GM12892 (cell line): ENCODE results near the gene DEAF1.

Experiments used
- DNase-seq: peaks from one replicate; pipeline ENCODE4 v3.0.0; 2011; ENCODE audit not compliant: insufficient read length
- FAIRE-seq: peaks from 2 replicates; lab custom pipeline; 2011; peaks lifted over from hg19 to GRCh38; lab: Jason Lieb, UNC
- POLR2A ChIP-seq: IDR thresholded peaks from 2 replicates; pipeline ENCODE4 v1.6.1; 2011; ENCODE audit warnings: low read depth, low read length, control low read depth
- POLR2AphosphoS5 ChIP-seq: IDR thresholded peaks from 2 replicates; pipeline ENCODE4 v1.6.1; 2011; ENCODE audit warnings: low read depth, low read length, control low read depth
- TAF1 ChIP-seq: IDR thresholded peaks from 2 replicates; pipeline ENCODE4 v1.6.1; 2011; ENCODE audit warnings: low read depth, mild to moderate bottlenecking, control low read depth, low read length, borderline replicate concordance

The DEAF1 gene

DNA sequence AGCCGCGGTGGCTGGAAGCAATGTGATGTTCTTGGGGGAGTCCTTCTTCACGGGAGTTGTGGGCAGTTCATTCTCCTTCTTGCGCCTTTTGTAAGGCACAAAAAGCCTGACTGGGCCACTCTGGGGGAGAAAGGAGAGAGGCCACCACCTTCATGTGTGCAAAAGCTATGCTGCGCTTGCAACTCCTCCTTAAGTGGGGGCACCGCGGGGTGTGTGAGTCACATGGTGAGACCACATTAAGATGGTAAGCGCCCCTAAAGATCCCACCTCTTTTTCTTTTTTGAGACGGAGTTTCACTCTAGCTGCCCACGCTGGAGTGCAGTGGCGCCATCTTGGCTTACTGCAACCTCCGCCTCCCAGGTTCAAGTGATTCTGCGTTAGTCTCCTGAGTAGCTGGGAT is 14.1 kb downstream of the DEAF1 start:
- DNase-seq (no peak), FAIRE-seq (no peak)
- TF ChIP-seq TAF1, result no peak
- TF ChIP-seq POLR2AphosphoS5, result no peak
- TF ChIP-seq POLR2A, result no peak

DNA sequence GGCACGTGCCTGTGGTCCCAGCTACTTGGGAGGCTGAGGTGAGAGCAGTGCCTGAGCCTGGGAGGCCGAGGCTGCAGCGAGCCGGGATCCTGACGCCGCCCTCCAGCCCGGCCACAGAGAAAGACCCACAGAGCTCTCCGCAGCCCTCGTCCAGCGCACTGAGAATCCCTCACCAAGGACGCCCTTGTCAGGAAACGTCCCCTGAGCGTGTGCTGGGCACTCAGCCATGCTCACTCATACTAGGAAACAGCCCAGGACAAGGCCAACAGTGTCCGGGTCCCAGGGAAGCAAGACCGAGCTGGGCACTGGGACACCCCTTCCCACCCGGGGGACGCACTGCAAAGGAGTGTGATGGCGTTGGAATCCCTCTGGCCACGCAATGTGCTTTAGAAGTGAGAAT is 14.5 kb downstream of the DEAF1 start:
- FAIRE-seq (no peak), DNase-seq (no peak)
- TF ChIP-seq TAF1 (no peak), POLR2A (no peak), POLR2AphosphoS5 (no peak)

DNA sequence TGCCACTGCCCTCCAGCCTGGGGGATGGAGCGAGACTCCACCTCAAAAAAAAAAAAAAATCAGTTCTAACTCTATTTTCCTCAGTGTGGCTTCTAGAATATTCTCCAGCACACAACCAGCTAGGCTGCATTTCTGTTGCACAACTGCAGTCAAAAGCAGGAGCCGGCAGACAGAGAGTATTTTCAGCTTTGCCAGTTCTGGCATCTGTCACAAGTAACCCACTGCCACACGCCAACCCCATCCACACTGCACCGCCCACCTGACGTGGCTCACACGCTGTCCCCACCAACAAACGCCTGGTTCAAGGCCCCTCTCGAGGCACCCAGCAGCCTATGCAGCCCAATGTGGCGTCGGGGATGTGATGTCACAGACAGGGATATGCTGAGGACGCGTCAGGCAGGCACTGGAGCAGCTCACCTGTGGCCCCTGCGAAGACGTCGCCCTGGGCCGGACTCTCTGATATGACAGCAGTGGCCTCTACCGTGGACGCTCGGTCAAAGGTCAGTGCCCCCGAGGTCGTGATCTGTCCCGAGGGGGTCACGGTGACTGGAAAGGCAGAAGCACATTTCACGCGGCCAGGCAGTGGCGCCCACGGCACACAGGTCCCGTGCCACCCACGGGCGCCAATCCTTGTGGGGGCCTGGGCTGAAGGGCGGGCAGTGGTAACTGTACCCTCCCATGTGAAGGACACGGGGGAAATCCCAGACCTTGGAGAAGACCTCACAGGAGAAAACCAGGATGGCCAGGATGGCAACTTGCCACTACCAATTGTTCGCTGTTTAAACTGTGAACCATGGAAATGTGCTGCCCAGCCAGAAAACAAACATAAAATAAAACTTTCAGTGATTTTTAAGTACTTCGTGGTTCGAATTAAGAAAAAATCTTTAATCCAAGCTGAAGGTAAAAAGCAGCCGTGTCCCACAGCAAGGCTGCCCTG is 15.5 kb downstream of the DEAF1 start:
- DNase-seq, result no peak
- no peak for FAIRE-seq
- TF ChIP-seq POLR2AphosphoS5 (no peak), TAF1 (no peak), POLR2A (no peak)

DNA sequence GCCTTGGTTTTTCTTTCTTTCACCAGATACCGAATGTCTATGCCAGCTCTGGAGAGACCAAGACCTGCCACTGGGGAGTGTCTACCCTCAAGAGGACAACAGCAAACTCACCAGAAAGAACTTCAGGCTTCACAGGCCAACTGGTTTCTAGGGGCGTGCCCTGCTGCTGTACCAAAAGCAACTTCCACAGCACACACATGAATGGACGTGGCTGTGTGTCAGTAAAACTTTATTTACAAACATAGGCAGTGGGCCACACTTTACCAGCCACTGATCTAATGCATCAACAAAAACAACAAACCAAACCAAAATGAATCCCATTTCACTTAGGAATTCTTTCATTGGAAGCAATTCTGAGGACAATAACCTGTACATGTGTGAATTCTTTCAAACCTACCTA is 16.7 kb downstream of the DEAF1 start:
- no peak for FAIRE-seq
- no peak for TF ChIP-seq POLR2A
- no peak for DNase-seq

DNA sequence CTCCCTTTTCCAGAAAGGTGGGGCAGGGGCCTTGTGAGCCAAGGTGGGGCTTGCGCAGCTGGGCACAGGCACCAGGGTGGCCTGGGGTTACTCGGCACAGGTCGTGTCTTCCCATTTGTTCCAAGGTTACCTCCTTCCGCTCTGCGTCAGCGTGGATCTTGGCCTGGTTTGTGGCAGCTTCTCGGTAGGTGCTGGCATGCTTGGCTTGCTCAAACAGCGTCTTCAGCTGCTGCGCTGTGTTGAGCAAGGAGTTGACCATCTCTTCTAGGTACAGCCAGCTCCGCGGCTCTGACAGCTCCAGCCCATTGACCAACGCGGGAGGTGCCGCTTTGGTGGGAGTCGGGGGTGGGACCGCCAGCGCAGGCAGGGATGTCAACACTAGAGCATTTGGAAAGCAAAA is 20.6 kb downstream of the DEAF1 start:
- no peak for DNase-seq
- no peak for FAIRE-seq
- no peak for TF ChIP-seq TAF1
- no peak for TF ChIP-seq POLR2AphosphoS5

DNA sequence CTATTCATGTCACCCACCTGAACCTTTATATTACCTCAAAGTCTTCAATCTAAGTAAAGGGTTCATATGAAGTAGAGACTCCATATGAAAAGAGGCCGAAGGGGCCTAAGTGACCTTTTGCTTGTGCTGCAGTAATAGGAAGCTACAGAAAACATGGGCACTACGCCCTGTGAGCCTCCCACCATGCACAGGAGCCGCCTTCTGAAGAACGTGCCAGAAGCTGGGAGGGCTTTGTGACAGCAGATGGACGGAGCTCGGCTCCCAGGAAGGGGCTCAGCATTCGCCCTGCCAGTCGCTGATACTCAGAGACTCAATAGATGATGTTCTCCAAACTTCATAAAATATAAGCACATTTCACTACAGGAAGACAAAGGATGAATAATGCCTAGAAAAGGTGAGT is 21.2 kb downstream of the DEAF1 start:
- FAIRE-seq (no peak), DNase-seq (no peak)

DNA sequence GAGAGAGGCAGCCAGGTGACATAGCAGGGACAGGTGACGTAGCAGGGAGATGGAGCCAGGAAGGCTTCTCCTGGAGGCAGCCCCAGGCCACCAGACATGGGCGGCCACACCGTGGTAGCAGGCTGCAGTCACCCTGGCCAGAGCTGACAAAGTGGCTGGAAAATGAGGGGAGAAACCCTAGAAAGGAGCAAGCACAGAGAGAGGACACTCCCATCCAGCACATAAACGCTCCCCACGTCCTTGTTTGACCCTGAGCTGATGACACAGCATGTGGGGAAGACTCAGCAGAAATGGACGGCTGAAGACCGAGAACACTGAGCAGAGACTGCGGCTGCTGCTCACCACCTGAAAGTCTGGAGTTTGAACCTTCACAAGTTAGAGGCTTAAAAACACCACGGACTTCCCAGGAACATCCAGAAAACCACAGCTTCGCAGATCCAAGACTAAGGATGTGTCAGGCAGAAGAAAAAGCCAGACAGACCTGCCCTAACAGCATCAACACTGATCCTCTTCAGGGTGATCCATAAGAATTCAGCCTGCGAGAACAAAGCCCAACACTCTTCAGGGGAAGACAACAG is 29.2 kb downstream of the DEAF1 start:
- TF ChIP-seq POLR2AphosphoS5 (no peak), POLR2A (no peak), TAF1 (no peak)
- no peak for DNase-seq
- FAIRE-seq, result no peak

More for the DNA sequence above, 21.2 kb downstream of the DEAF1 start:
- TF ChIP-seq POLR2AphosphoS5 (no peak), TAF1 (no peak), POLR2A (no peak)

DNA sequence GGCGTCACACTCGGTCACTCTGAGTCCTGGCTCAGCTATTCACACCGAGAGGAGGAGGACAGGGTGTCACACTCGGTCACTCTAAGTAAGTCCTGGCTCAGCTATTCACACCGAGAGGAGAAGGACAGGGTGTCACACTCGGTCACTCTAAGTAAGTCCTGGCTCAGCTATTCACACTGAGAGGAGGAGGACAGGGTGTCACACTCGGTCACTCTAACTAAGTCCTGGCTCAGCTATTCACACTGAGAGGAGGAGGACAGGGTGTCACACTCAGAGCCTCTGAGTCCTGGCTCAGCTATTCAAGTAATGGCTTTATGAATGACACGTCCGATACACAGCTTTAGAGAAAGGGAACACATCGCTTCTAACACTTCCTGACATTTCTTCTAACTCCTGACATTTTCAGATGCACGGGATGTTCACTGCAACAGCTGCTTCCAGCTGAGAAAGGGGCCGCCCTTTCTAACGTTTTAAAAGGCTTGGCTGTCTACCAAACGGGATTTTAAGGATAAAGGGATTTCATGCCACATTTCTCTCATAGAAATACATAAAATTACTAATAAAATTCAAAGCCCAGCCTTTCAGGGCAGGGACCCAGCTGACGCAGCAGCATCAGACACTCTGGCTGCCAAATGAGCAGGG is 29.8 kb downstream of the DEAF1 start:
- FAIRE-seq (no peak), DNase-seq (no peak)
- TF ChIP-seq TAF1, result no peak

DNA sequence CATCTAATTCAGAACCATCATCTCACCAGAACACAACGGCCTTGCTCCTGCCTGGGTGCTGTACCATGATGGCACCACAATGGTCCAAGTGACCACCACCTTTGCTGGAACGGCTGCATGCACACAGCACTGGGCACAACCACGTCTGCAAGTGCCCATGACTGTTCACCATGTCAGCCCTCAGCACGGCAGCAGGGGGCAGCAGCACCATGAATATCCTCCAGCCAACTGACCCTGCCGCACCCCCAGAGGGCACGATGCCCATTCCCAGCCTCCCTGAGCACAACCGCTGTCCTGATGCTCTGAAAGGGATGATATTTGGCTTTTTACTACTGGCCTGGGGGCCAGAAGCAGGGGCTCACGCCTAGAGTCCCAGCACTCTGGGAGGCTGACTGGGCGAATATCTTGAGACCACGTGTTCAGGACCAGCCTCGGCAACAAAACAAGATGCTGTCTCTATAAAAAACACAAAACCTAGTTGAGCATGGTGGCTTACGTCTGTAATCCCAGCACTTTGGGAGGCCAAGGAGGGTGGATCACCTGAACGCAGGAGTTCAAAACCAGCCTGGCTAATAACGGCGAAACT is 32.2 kb downstream of the DEAF1 start:
- FAIRE-seq (peak; percentile 83), DNase-seq (peak; percentile 73)
- TF ChIP-seq POLR2AphosphoS5 (no peak), POLR2A (no peak), TAF1 (no peak)

DNA sequence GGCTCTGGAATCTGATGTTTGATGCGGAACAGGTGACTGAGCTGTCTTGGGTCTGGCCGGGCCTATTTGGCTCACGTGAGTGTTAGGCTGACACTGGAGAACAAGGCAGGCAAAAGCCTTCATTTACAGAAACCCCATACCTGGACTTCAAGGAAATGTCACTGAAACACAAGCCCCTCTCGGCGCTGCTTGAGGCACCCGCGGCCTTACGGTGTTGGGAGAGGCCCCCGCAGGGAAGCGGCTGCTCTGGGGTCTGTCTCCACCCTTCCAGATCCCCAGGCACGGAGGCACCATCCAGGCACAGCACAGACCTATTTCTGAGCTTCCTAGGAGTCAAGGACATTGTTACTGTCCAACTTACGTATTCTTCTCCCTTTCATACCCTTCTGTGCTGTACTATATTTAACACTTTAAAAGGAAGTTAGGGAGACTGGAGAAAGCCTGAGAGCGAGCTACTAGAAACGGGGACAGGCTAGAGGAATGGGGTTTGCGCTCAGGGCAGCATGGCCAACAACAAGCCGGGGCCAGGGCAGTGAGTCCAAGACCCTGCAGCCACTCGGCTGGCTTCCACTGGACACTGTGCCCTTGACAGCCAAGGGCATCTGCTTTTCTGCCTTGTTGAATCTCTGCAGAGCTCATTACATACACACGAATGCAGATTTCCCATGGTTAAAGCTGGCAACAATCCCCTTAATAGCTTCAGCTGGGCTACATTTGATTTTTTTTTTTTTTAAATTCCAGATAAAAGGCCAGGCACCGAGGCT is 34.2 kb downstream of the DEAF1 start:
- FAIRE-seq (no peak), DNase-seq (no peak)
- TF ChIP-seq POLR2AphosphoS5 (no peak), POLR2A (no peak), TAF1 (no peak)

DNA sequence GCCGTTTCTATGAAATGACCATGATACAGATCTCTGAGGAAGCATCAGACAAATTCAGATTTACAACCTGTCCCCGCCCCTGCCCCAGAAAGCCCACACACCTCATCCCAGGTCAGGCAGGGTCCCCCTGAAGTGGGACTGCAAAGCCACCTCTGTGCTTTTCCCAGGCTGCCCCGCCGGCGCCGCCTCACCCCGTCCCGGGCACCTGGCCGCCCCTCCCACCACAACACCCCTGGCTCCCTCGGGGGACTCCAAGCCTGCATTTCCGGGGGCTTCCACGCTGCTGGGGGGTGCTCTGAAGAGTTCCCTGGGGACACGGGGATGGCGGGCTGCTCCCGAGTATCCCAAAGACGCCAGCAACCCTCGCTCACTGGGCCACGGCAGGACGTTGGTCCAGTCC is 34.7 kb downstream of the DEAF1 start:
- TF ChIP-seq TAF1, result no peak
- TF ChIP-seq POLR2A, result no peak
- TF ChIP-seq POLR2AphosphoS5, result no peak
- no peak for DNase-seq
- no peak for FAIRE-seq
